Endothelial cell of umbilical vein (primary cell): ENCODE data around the gene SLC44A1. TPM values are rescaled to one million over a fixed set of nuclear protein-coding genes. Genes with fewer than 3 reads are reported as not detected.

Experiments used
- BruUV-seq: library from RNA; stranded (reverse); fragments of 400-500 nt; replicated peaks from 2 replicates; lab custom pipeline; 2021; lab: Mats Ljungman, UMichigan
- CTCF ChIA-PET: fragments of 300-600, 350-600 bp; sonication (Branson Sonifier 250); formaldehyde crosslinking; loops from one replicate; lab custom pipeline; 2021; ENCODE audit warnings: antibody characterized with exemption, inconsistent platforms; lab: Charles Lee
- POLR2A ChIA-PET: fragments of 300-600, 350-600 bp; sonication (Branson Sonifier 250); formaldehyde crosslinking; loops from one replicate; lab custom pipeline; 2021; ENCODE audit warnings: antibody characterized with exemption, inconsistent platforms; lab: Charles Lee
- DNase-seq: peaks from one replicate; pipeline ENCODE4 v3.0.0-alpha.2; 2011; ENCODE audit warnings: low read depth, low spot score
- FAIRE-seq: peaks from 2 replicates; lab custom pipeline; 2011; peaks lifted over from hg19 to GRCh38; lab: Jason Lieb, UNC
- H2AFZ ChIP-seq: 2 replicates; pipeline ENCODE4 v1.6.0; 2012; ENCODE audit warnings: low read depth, low read length, control low read depth, inconsistent platforms
- H3K27ac ChIP-seq: 2 replicates; pipeline ENCODE4 v1.5.1; 2011; ENCODE audit warnings: low read depth, mild to moderate bottlenecking, control low read depth, low read length, moderate library complexity; ENCODE audit not compliant: insufficient read depth
- H3K27me3 ChIP-seq, 2 experiments: 2 replicates each; pipeline versions ENCODE4 v1.6.0 to v1.6.1; 2011; ENCODE audit warnings: low read length in 2 of 2, mixed read lengths in 1 of 2; ENCODE audit not compliant: control insufficient read depth in 2 of 2, insufficient read depth in 2 of 2
- H3K36me3 ChIP-seq, 2 experiments: 2 replicates in 1 of 2; 3 replicates in 1 of 2; pipeline ENCODE4 v1.5.1; 2011; ENCODE audit warnings: low read length in 2 of 2, mild to moderate bottlenecking in 1 of 2, moderate library complexity in 1 of 2; ENCODE audit not compliant: control insufficient read depth in 2 of 2, insufficient read depth in 2 of 2; ENCODE audit errors: extremely low read depth in 1 of 2
- H3K4me1 ChIP-seq: 3 replicates; pipeline ENCODE4 v1.5.1; 2011; ENCODE audit warnings: mild to moderate bottlenecking, low read length; ENCODE audit not compliant: control insufficient read depth, insufficient read depth; ENCODE audit errors: extremely low read depth
- H3K4me2 ChIP-seq: 2 replicates; pipeline ENCODE4 v1.6.1; 2011; ENCODE audit warnings: low read length, control low read depth, mixed read lengths; ENCODE audit not compliant: insufficient read depth
- H3K4me3 ChIP-seq, 3 experiments: fragments of 200-600 bp in 1 of 3; sonication (generic), shearing (Covaris generic) in 1 of 3; replicated peaks in 1 of 3; 2 replicates each; pipeline ENCODE4 v1.5.1; 2011 to 2016; ENCODE audit warnings: control low read depth in 3 of 3, low read length in 3 of 3, mild to moderate bottlenecking in 2 of 3, inconsistent platforms in 1 of 3, low read depth in 1 of 3, moderate library complexity in 1 of 3; ENCODE audit not compliant: insufficient read depth in 1 of 3
- H3K79me2 ChIP-seq: 2 replicates; pipeline ENCODE4 v1.6.0; 2012; ENCODE audit warnings: low read length, inconsistent platforms; ENCODE audit not compliant: control insufficient read depth, insufficient read depth
- H3K9ac ChIP-seq: replicated peaks from 2 replicates; pipeline ENCODE3; 2011; ENCODE audit warnings: low read length, control low read depth; ENCODE audit not compliant: insufficient read depth; ENCODE audit errors: extremely low read depth
- H3K9me1 ChIP-seq: replicated peaks from 3 replicates; pipeline ENCODE4 v1.6.0; 2011; ENCODE audit warnings: mild to moderate bottlenecking, low read length; ENCODE audit not compliant: control insufficient read depth, insufficient read depth; ENCODE audit errors: extremely low read depth
- H3K9me3 ChIP-seq: replicated peaks from 2 replicates; pipeline ENCODE4 v1.5.1; 2012; ENCODE audit warnings: low read length, inconsistent platforms; ENCODE audit not compliant: control insufficient read depth, insufficient read depth
- H4K20me1 ChIP-seq: replicated peaks from 2 replicates; pipeline ENCODE3; 2011; ENCODE audit warnings: mild to moderate bottlenecking, low read length; ENCODE audit not compliant: control insufficient read depth, insufficient read depth; ENCODE audit errors: extremely low read depth
- EZH2 ChIP-seq: IDR thresholded peaks from 2 replicates; pipeline ENCODE4 v1.6.1; 2012; ENCODE audit warnings: borderline replicate concordance, low read depth, mild to moderate bottlenecking, moderate library complexity, low read length, inconsistent platforms; ENCODE audit not compliant: severe bottlenecking
- FOS ChIP-seq: IDR thresholded peaks from 2 replicates; pipeline ENCODE4 v1.6.1; 2011; ENCODE audit warnings: mild to moderate bottlenecking, low read length, moderate library complexity, borderline replicate concordance; ENCODE audit not compliant: insufficient read depth
- GATA2 ChIP-seq: IDR thresholded peaks from 2 replicates; pipeline ENCODE4 v1.7.0; 2011; ENCODE audit warnings: low read depth, mild to moderate bottlenecking, moderate library complexity, mixed read lengths, low read length; ENCODE audit not compliant: insufficient read length, insufficient read depth
- JUN ChIP-seq: IDR thresholded peaks from 2 replicates; pipeline ENCODE4 v1.6.1; 2011; ENCODE audit warnings: borderline replicate concordance, low read depth; ENCODE audit not compliant: insufficient read length, insufficient read depth
- MYC ChIP-seq: IDR thresholded peaks from one replicate; pipeline ENCODE4 v1.6.1; 2011; ENCODE audit warnings: mild to moderate bottlenecking, low read depth, low read length
- POLR2A ChIP-seq: IDR thresholded peaks from 2 replicates; pipeline ENCODE4 v1.6.1; 2012; ENCODE audit warnings: low read depth, mild to moderate bottlenecking, control low read depth, low read length
- POLR2AphosphoS5 ChIP-seq: IDR thresholded peaks from 2 replicates; pipeline ENCODE4 v1.6.1; 2012; ENCODE audit warnings: low read depth, mild to moderate bottlenecking, control low read depth, low read length, moderate library complexity; ENCODE audit not compliant: insufficient read depth
- dilution Hi-C: fragments of 300-500 bp; cut with MboI; formaldehyde crosslinking; loops from one replicate; pipeline ENCODE4 v1.15.0; 2019; ENCODE audit warnings: low sequenced_read_pairs; ENCODE audit not compliant: extremely low pct_ligation_motif_present
- intact Hi-C: fragments of 100-400 bp; cut with micrococcal nuclease; formaldehyde crosslinking; loops from one replicate; pipeline ENCODE4 v1.10.0; 2022
- polyA plus RNA-seq, 4 experiments: library from polyadenylated mRNA; depleted of rRNA in 3 of 4; stranded (reverse) in 3 of 4; unstranded in 1 of 4; fragments of >200 nt; gene quantifications; 2 replicates each; pipeline versions ENCODE4 v1.2.1 to v1.2.3, GENCODE V29; 2011 to 2012; ENCODE audit warnings: missing spikeins in 1 of 4
- total RNA-seq: library from RNA; stranded (reverse); gene quantifications from 2 replicates; pipeline ENCODE4 v1.2.3, GENCODE V29; 2021
- TF ChIP-seq, protein P1 (sequence below): IDR thresholded peaks from 2 replicates; pipeline ENCODE4 v1.6.1; 2011; ENCODE audit not compliant: insufficient read depth, insufficient read length
- TF ChIP-seq, protein P2 (sequence below), 2 donors: IDR thresholded peaks; 1 replicate in 1 of 2; 2 replicates in 1 of 2; pipeline ENCODE4 v1.5.1; 2011; ENCODE audit warnings: low read length in 2 of 2, mild to moderate bottlenecking in 2 of 2, moderate library complexity in 2 of 2, control low read depth in 1 of 2, inconsistent platforms in 1 of 2, low read depth in 1 of 2; ENCODE audit not compliant: insufficient read depth in 1 of 2; ENCODE audit errors: extremely low read depth in 1 of 2

Gene SLC44A1
- total and polyA plus RNA-seq, 2 donors (not counting 3 experiments of a cell fraction or from before 2014, with no cell fraction given): 16.1 to 37.7 TPM

DNA sequence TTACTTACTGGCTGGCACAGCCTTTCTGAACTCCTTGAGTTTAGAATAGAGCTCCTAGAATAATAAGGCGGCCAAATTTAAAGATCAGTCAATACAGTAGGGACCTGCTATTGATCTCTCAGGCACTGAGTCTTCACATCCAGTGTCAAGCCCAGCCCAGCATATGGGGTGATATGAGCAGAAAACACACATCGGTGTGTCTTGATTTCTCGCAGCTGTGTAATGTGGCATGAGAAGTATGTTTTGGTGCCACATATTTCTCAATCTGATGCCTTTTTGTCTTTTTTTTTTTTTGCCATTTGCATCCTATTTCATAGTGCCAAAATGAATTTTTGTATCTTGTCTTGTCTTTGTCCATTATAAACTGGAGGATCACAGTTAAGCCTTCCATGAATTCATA is 152.0 kb downstream of the SLC44A1 start:
- Histone ChIP-seq H3K9me1 (no peaks in the 10 kb centered on the region), H4K20me1 (no peaks in the 10 kb centered on the region), H3K27me3 (no peaks in the 10 kb centered on the region), H3K4me1 (no peaks in the 10 kb centered on the region), H3K79me2 (no peaks in the 10 kb centered on the region), H2AFZ (no peak overlapping the region), H3K9ac (no peak overlapping the region), H3K4me2 (no peak overlapping the region), H3K9me3 (no peaks in the 10 kb centered on the region), H3K27ac (no peak overlapping the region), H3K4me3 (no peak overlapping the region), H3K36me3 (no peaks in the 10 kb centered on the region)
- no peak for TF ChIP-seq POLR2A
- TF ChIP-seq, protein P1, sequence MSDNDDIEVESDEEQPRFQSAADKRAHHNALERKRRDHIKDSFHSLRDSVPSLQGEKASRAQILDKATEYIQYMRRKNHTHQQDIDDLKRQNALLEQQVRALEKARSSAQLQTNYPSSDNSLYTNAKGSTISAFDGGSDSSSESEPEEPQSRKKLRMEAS: no peak
- TF ChIP-seq MYC: no peak
- no peak for TF ChIP-seq JUN
- TF ChIP-seq EZH2: no peak
- no peak for TF ChIP-seq POLR2AphosphoS5
- no peak for TF ChIP-seq GATA2
- no peak for TF ChIP-seq FOS
- TF ChIP-seq, protein P2, sequence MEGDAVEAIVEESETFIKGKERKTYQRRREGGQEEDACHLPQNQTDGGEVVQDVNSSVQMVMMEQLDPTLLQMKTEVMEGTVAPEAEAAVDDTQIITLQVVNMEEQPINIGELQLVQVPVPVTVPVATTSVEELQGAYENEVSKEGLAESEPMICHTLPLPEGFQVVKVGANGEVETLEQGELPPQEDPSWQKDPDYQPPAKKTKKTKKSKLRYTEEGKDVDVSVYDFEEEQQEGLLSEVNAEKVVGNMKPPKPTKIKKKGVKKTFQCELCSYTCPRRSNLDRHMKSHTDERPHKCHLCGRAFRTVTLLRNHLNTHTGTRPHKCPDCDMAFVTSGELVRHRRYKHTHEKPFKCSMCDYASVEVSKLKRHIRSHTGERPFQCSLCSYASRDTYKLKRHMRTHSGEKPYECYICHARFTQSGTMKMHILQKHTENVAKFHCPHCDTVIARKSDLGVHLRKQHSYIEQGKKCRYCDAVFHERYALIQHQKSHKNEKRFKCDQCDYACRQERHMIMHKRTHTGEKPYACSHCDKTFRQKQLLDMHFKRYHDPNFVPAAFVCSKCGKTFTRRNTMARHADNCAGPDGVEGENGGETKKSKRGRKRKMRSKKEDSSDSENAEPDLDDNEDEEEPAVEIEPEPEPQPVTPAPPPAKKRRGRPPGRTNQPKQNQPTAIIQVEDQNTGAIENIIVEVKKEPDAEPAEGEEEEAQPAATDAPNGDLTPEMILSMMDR (IDR thresholded peaks at IDR 0.05; ENCODE audit: extremely low read depth in 1 of 2, insufficient read depth in 1 of 2, low read depth in 1 of 2, low read length in 2 of 2): no peak
- DNase-seq: no peak
- dilution Hi-C loops (no loop called here), intact Hi-C loops (no loop called here)
- BruUV-seq: no TSS peak
- CTCF ChIA-PET: interaction anchor here (1.4 kb wide), 1 partner anchor 533 kb away, joined by 4 read pairs; no protein-coding TSS in a partner anchor
- FAIRE-seq: no peak
- POLR2A ChIA-PET: no interaction called here
